Measurements from ENCODE around the gene VANGL1.

- TF ChIP-seq, protein P1, sequence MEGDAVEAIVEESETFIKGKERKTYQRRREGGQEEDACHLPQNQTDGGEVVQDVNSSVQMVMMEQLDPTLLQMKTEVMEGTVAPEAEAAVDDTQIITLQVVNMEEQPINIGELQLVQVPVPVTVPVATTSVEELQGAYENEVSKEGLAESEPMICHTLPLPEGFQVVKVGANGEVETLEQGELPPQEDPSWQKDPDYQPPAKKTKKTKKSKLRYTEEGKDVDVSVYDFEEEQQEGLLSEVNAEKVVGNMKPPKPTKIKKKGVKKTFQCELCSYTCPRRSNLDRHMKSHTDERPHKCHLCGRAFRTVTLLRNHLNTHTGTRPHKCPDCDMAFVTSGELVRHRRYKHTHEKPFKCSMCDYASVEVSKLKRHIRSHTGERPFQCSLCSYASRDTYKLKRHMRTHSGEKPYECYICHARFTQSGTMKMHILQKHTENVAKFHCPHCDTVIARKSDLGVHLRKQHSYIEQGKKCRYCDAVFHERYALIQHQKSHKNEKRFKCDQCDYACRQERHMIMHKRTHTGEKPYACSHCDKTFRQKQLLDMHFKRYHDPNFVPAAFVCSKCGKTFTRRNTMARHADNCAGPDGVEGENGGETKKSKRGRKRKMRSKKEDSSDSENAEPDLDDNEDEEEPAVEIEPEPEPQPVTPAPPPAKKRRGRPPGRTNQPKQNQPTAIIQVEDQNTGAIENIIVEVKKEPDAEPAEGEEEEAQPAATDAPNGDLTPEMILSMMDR (IDR thresholded peaks at IDR 0.05) = no peak
- TF ChIP-seq EP300 (IDR thresholded peaks at IDR 0.05) (no peak), POLR2A (IDR thresholded peaks at IDR 0.05) (no peak)
Measured at GRCh38 chr1:115725600-115725999, 83.8 kb downstream of the VANGL1 start.
